HCT116 (cell line): ENCODE results near the gene TMEM132D. TPM values are rescaled to one million over a fixed set of nuclear protein-coding genes. Genes with fewer than 3 reads are reported as not detected.

Experiments used
- ATAC-seq: fragments of 200-7000 bp; cut with Tn5 transposase; 2 replicates; pipeline ENCODE4 v1.9.1; 2020; ENCODE audit warnings: mild to moderate bottlenecking, moderate library complexity
- BruUV-seq: library from RNA; stranded (reverse); fragments of 400-500 nt; replicated peaks from 2 replicates; lab custom pipeline; 2021; lab: Mats Ljungman, UMichigan
- CTCF ChIA-PET: fragments of 300-600 bp; sonication (Branson Sonifier 250); formaldehyde crosslinking; loops from one replicate; lab custom pipeline; 2021; ENCODE audit warnings: antibody characterized with exemption; lab: Charles Lee
- POLR2A ChIA-PET: fragments of 300-600, 350-600 bp; sonication (Branson Sonifier 250); formaldehyde crosslinking; loops from one replicate; lab custom pipeline; 2021; ENCODE audit warnings: antibody characterized with exemption; lab: Charles Lee
- RAD21 ChIA-PET, 2 experiments: fragments of 300-600 bp; sonication (Branson Sonifier 250); formaldehyde crosslinking; loops; one replicate each; lab custom pipeline; 2023; ENCODE audit warnings: low total read pairs in 2 of 2; ENCODE audit not compliant: uncharacterized antibody in 2 of 2, unreplicated experiment in 2 of 2, low non-redundant PET in 1 of 2; lab: Charles Lee
- DNase-seq: peaks from one replicate; pipeline ENCODE4 v3.0.0-alpha.2; 2010; ENCODE audit warnings: low read depth, low spot score
- H2AFZ ChIP-seq: fragments of 200-600 bp; shearing (Covaris generic), sonication (generic); 2 replicates; pipeline ENCODE4 v1.6.1; 2017; ENCODE audit warnings: low read depth, mixed run types, mixed read lengths, antibody characterized with exemption, low read length; ENCODE audit not compliant: poor library complexity, severe bottlenecking
- H3K27ac ChIP-seq: 2 replicates; pipeline ENCODE4 v1.5.1; 2012; ENCODE audit warnings: low read depth, low read length
- H3K27me3 ChIP-seq: fragments of 200-600 bp; sonication (generic); 2 replicates; pipeline ENCODE4 v1.6.1; 2016; ENCODE audit warnings: mixed run types, low read length, mixed read lengths; ENCODE audit not compliant: insufficient read depth
- H3K36me3 ChIP-seq, 2 experiments: fragments of 200-500 bp in 1 of 2; fragments of 200-600 bp in 1 of 2; sonication (Bioruptor generic) in 1 of 2; sonication (generic) in 1 of 2; 2 replicates each; pipeline versions ENCODE4 v1.5.1 to v1.6.1; 2014 to 2016; ENCODE audit warnings: low read length in 2 of 2, inconsistent platforms in 1 of 2, mixed read lengths in 1 of 2, mixed run types in 1 of 2; ENCODE audit not compliant: insufficient read depth in 2 of 2, control insufficient read depth in 1 of 2
- H3K4me1 ChIP-seq, 2 experiments: fragments of 200-600 bp in 1 of 2; sonication (generic) in 1 of 2; 2 replicates each; pipeline versions ENCODE4 v1.5.1 to v1.6.1; 2012 to 2017; ENCODE audit warnings: low read length in 2 of 2, inconsistent platforms in 1 of 2, mild to moderate bottlenecking in 1 of 2, mixed read lengths in 1 of 2, mixed run types in 1 of 2, moderate library complexity in 1 of 2; ENCODE audit not compliant: insufficient read depth in 2 of 2, control insufficient read depth in 1 of 2
- H3K4me2 ChIP-seq: fragments of 200-600 bp; sonication (generic); 2 replicates; pipeline ENCODE4 v1.6.1; 2017; ENCODE audit warnings: mixed run types, low read length, mixed read lengths
- H3K4me3 ChIP-seq, 2 experiments: fragments of 200-600 bp in 1 of 2; sonication (generic) in 1 of 2; replicated peaks in 1 of 2; 2 replicates each; pipeline ENCODE4 v1.5.1; 2011 to 2016; ENCODE audit warnings: low read length in 2 of 2, control low read depth in 1 of 2, low read depth in 1 of 2, mild to moderate bottlenecking in 1 of 2, mixed read lengths in 1 of 2, mixed run types in 1 of 2
- H3K79me2 ChIP-seq: fragments of 200-600 bp; sonication (generic); 2 replicates; pipeline ENCODE4 v1.6.1; 2017; ENCODE audit warnings: mild to moderate bottlenecking, mixed run types, low read length, moderate library complexity, mixed read lengths; ENCODE audit not compliant: insufficient read depth
- H3K9ac ChIP-seq: fragments of 200-600 bp; sonication (generic); 2 replicates; pipeline ENCODE4 v1.6.1; 2016; ENCODE audit warnings: low read length, mixed read lengths
- H3K9me2 ChIP-seq: fragments of 200-600 bp; sonication (generic), shearing (Covaris generic); 2 replicates; pipeline ENCODE4 v1.6.1; 2017; ENCODE audit warnings: mixed run types, mild to moderate bottlenecking, moderate library complexity; ENCODE audit not compliant: insufficient read depth
- H3K9me3 ChIP-seq, 2 experiments: fragments of 200-500 bp in 1 of 2; fragments of 200-600 bp in 1 of 2; sonication (Bioruptor generic) in 1 of 2; sonication (generic) in 1 of 2; 2 replicates each; pipeline ENCODE4 v1.6.1; 2014 to 2017; ENCODE audit warnings: low read length in 2 of 2, mixed read lengths in 2 of 2, inconsistent platforms in 1 of 2, low read depth in 1 of 2, mild to moderate bottlenecking in 1 of 2, mixed run types in 1 of 2, moderate library complexity in 1 of 2; ENCODE audit not compliant: control insufficient read depth in 1 of 2, insufficient read depth in 1 of 2
- H4K20me1 ChIP-seq: fragments of 200-600 bp; sonication (generic), shearing (Covaris generic); 2 replicates; pipeline ENCODE4 v1.6.1; 2017; ENCODE audit warnings: mixed run types, mild to moderate bottlenecking, moderate library complexity; ENCODE audit not compliant: insufficient read depth
- ATF3 ChIP-seq: IDR thresholded peaks from 2 replicates; pipeline ENCODE4 v1.6.1; 2012
- CBX3 ChIP-seq: IDR thresholded peaks from 2 replicates; pipeline ENCODE4 v1.6.1; 2012; ENCODE audit warnings: low read depth
- CEBPB ChIP-seq: IDR thresholded peaks from 2 replicates; pipeline ENCODE4 v1.6.1; 2012; ENCODE audit warnings: low read depth
- EGR1 ChIP-seq: IDR thresholded peaks from 2 replicates; pipeline ENCODE4 v1.6.1; 2012; ENCODE audit warnings: low read depth
- EZH2 ChIP-seq: fragments of 200-600 bp; sonication (generic); IDR thresholded peaks from 2 replicates; pipeline ENCODE4 v1.6.1; 2017; ENCODE audit warnings: antibody characterized with exemption, mixed run types
- FOSL1 ChIP-seq: IDR thresholded peaks from 2 replicates; pipeline ENCODE4 v1.6.1; 2012; ENCODE audit warnings: low read depth
- MAX ChIP-seq: IDR thresholded peaks from 2 replicates; pipeline ENCODE4 v1.6.1; 2012
- POLR2AphosphoS5 ChIP-seq: IDR thresholded peaks from 2 replicates; pipeline ENCODE4 v1.6.1; 2011; ENCODE audit warnings: mild to moderate bottlenecking, low read depth, low read length, moderate library complexity
- RAD21 ChIP-seq: IDR thresholded peaks from 2 replicates; pipeline ENCODE4 v1.6.1; 2012; ENCODE audit warnings: low read depth, mild to moderate bottlenecking
- REST ChIP-seq: IDR thresholded peaks from 2 replicates; pipeline ENCODE4 v1.6.1; 2012; ENCODE audit warnings: low read depth
- SIN3A ChIP-seq: IDR thresholded peaks from 2 replicates; pipeline ENCODE4 v1.6.1; 2012; ENCODE audit warnings: low read depth
- SP1 ChIP-seq: IDR thresholded peaks from 2 replicates; pipeline ENCODE4 v1.6.1; 2012; ENCODE audit warnings: low read depth
- SRF ChIP-seq: IDR thresholded peaks from 2 replicates; pipeline ENCODE4 v1.6.1; 2012; ENCODE audit warnings: low read depth
- TCF7L2 ChIP-seq: IDR thresholded peaks from 2 replicates; pipeline ENCODE4 v1.7.0; 2011; ENCODE audit warnings: borderline replicate concordance, inconsistent platforms; ENCODE audit not compliant: insufficient read depth, insufficient read length; ENCODE audit errors: extremely low read depth
- YY1 ChIP-seq: IDR thresholded peaks from 2 replicates; pipeline ENCODE4 v1.6.1; 2011; ENCODE audit warnings: low read length, low read depth, moderate library complexity, mild to moderate bottlenecking; ENCODE audit not compliant: insufficient replicate concordance; ENCODE audit errors: extremely low read depth
- ZBTB33 ChIP-seq: IDR thresholded peaks from 2 replicates; pipeline ENCODE4 v1.6.1; 2011; ENCODE audit warnings: mild to moderate bottlenecking, low read length, moderate library complexity; ENCODE audit not compliant: insufficient replicate concordance; ENCODE audit errors: extremely low read depth
- ZFX ChIP-seq: fragments of 450-650 bp; IDR thresholded peaks from 2 replicates; pipeline ENCODE4 v1.6.1; 2017
- ZNF274 ChIP-seq: fragments of 200-500 bp; sonication (Bioruptor generic); IDR thresholded peaks from 2 replicates; pipeline ENCODE4 v1.6.1; 2014; ENCODE audit warnings: mild to moderate bottlenecking, low read depth, low read length, inconsistent platforms
- intact Hi-C: fragments of 100-400 bp; cut with micrococcal nuclease; formaldehyde crosslinking; loops from 2 replicates; pipeline ENCODE4 v1.10.0; 2022
- total RNA-seq: library from RNA; stranded (reverse); gene quantifications from one replicate; pipeline ENCODE4 v1.2.1, GENCODE V29; 2021; ENCODE audit not compliant: unreplicated experiment

Gene TMEM132D
- total RNA-seq, 1 experiment from 2014 or later: not detected

DNA sequence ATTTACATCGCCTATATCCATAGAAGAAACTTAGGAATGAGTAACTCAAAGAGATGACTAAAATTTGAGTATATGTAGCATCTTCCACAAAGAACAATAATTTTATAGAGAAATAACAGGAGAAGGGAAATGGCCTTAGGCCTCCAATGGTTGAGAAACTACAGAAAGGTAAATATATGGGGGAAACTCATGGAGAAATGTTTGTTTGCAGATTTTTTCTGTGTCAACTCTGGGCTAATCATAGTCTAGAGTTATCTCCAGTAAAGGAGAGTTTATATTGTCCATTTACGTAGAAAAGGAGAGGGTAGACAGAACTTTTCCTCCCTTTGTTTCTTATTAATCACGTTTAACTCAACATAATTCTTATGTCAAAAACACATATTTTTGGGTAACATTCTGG is 806.4 kb downstream of the TMEM132D start:
- POLR2A ChIA-PET: no interaction called here
- Histone ChIP-seq H3K4me3 (no peak overlapping the region), H3K27ac (no peak overlapping the region), H3K9me3 (peaks cover 4 to 10% of the 10 kb centered on the region in 2 experiments; a peak in 2 of 4 replicates), H3K9me2 (no peaks in the 10 kb centered on the region), H3K4me2 (no peak overlapping the region), H2AFZ (no peak overlapping the region), H4K20me1 (no peaks in the 10 kb centered on the region), H3K9ac (no peak overlapping the region), H3K4me1 (no peaks in the 10 kb centered on the region), H3K27me3 (no peaks in the 10 kb centered on the region), H3K36me3 (no peaks in the 10 kb centered on the region), H3K79me2 (no peaks in the 10 kb centered on the region)
- TF ChIP-seq RAD21: no peak
- no peak for TF ChIP-seq MAX
- TF ChIP-seq TCF7L2: no peak
- TF ChIP-seq SRF: no peak
- TF ChIP-seq SP1: no peak
- no peak for TF ChIP-seq ATF3
- TF ChIP-seq SIN3A: no peak
- TF ChIP-seq FOSL1: no peak
- TF ChIP-seq REST: no peak
- TF ChIP-seq POLR2AphosphoS5: no peak
- TF ChIP-seq YY1: no peak
- no peak for TF ChIP-seq ZFX
- TF ChIP-seq ZNF274: no peak
- no peak for TF ChIP-seq ZBTB33
- no peak for TF ChIP-seq EZH2
- TF ChIP-seq EGR1: no peak
- TF ChIP-seq CBX3: no peak
- no peak for TF ChIP-seq CEBPB
- intact Hi-C loops: no loop called here
- RAD21 ChIA-PET: no interaction called here
- DNase-seq: no peak
- BruUV-seq: no TSS peak
- CTCF ChIA-PET: no interaction called here
- ATAC-seq: no peak
